Right lobe of liver (tissue), 4 donors: ENCODE results near the gene NFATC4.

Experiments used
- POLR2A ChIP-seq: fragments of 450-650 bp; IDR thresholded peaks from one replicate; pipeline ENCODE4 v1.6.1; 2017; ENCODE audit warnings: antibody characterized with exemption, mild to moderate bottlenecking
- TF ChIP-seq, protein P1 (sequence below), 4 donors: fragments of 200-600 bp in 3 of 4; fragments of 450-650 bp in 1 of 4; IDR thresholded peaks; one replicate each; pipeline versions ENCODE4 v1.5.1 to v1.8.0; 2016 to 2022; ENCODE audit warnings: antibody characterized with exemption in 4 of 4, mild to moderate bottlenecking in 2 of 4
- donor health status: DM: no; HTN: no; CAD: no.
- donor health status: DM: no; HTN: no; CAD: no.
- donor health status: DM: no; HTN: yes; CAD: no.

DNA sequence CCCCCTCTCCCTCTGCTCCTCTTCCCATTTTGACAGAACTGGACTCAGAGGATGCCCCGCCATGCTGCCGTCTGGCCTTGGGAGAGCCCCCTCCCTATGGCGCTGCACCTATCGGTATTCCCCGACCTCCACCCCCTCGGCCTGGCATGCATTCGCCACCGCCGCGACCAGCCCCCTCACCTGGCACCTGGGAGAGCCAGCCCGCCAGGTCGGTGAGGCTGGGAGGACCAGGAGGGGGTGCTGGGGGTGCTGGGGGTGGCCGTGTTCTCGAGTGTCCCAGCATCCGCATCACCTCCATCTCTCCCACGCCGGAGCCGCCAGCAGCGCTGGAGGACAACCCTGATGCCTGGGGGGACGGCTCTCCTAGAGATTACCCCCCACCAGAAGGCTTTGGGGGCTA lies 1.5 kb downstream of the NFATC4 start:
- TF ChIP-seq, protein P1, sequence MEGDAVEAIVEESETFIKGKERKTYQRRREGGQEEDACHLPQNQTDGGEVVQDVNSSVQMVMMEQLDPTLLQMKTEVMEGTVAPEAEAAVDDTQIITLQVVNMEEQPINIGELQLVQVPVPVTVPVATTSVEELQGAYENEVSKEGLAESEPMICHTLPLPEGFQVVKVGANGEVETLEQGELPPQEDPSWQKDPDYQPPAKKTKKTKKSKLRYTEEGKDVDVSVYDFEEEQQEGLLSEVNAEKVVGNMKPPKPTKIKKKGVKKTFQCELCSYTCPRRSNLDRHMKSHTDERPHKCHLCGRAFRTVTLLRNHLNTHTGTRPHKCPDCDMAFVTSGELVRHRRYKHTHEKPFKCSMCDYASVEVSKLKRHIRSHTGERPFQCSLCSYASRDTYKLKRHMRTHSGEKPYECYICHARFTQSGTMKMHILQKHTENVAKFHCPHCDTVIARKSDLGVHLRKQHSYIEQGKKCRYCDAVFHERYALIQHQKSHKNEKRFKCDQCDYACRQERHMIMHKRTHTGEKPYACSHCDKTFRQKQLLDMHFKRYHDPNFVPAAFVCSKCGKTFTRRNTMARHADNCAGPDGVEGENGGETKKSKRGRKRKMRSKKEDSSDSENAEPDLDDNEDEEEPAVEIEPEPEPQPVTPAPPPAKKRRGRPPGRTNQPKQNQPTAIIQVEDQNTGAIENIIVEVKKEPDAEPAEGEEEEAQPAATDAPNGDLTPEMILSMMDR (IDR thresholded peaks at IDR 0.05) = no peak
- no peak for TF ChIP-seq POLR2A
